Measurements from ENCODE around the gene CD72.

DNA sequence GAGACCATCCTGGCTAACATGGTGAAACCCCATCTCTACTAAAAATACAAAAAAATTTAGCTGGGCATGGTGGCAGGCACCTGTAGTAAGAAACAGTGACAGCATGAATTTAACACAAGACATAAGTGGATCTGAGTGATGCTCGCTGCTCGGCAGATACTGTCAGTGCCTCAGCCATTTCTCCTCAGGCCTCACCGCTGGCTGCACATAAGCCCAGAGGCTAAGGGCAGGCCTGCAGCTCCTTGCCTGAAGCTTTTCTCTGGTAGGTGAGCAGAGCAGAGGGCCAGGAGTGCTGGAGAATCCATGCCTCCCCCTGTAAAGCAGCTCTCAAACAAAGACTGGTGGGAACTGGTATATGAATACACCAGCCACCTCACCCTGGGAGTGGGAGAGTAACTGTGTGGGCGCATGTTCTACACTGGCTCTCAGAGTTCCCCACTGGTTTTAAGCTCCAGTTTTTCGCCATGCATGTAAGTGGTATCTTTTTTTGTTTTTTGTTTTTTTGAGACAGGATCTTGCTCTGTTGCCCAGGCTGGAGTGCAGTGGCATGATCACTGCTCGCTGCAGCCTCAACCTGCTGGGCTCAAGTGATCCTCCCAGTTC lies 10.3 kb upstream of the CD72 start:
- TF ChIP-seq, protein P1, sequence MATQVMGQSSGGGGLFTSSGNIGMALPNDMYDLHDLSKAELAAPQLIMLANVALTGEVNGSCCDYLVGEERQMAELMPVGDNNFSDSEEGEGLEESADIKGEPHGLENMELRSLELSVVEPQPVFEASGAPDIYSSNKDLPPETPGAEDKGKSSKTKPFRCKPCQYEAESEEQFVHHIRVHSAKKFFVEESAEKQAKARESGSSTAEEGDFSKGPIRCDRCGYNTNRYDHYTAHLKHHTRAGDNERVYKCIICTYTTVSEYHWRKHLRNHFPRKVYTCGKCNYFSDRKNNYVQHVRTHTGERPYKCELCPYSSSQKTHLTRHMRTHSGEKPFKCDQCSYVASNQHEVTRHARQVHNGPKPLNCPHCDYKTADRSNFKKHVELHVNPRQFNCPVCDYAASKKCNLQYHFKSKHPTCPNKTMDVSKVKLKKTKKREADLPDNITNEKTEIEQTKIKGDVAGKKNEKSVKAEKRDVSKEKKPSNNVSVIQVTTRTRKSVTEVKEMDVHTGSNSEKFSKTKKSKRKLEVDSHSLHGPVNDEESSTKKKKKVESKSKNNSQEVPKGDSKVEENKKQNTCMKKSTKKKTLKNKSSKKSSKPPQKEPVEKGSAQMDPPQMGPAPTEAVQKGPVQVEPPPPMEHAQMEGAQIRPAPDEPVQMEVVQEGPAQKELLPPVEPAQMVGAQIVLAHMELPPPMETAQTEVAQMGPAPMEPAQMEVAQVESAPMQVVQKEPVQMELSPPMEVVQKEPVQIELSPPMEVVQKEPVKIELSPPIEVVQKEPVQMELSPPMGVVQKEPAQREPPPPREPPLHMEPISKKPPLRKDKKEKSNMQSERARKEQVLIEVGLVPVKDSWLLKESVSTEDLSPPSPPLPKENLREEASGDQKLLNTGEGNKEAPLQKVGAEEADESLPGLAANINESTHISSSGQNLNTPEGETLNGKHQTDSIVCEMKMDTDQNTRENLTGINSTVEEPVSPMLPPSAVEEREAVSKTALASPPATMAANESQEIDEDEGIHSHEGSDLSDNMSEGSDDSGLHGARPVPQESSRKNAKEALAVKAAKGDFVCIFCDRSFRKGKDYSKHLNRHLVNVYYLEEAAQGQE (tag by site-specific recombination; IDR thresholded peaks at IDR 0.05), result no peak
- TF ChIP-seq, protein P2, sequence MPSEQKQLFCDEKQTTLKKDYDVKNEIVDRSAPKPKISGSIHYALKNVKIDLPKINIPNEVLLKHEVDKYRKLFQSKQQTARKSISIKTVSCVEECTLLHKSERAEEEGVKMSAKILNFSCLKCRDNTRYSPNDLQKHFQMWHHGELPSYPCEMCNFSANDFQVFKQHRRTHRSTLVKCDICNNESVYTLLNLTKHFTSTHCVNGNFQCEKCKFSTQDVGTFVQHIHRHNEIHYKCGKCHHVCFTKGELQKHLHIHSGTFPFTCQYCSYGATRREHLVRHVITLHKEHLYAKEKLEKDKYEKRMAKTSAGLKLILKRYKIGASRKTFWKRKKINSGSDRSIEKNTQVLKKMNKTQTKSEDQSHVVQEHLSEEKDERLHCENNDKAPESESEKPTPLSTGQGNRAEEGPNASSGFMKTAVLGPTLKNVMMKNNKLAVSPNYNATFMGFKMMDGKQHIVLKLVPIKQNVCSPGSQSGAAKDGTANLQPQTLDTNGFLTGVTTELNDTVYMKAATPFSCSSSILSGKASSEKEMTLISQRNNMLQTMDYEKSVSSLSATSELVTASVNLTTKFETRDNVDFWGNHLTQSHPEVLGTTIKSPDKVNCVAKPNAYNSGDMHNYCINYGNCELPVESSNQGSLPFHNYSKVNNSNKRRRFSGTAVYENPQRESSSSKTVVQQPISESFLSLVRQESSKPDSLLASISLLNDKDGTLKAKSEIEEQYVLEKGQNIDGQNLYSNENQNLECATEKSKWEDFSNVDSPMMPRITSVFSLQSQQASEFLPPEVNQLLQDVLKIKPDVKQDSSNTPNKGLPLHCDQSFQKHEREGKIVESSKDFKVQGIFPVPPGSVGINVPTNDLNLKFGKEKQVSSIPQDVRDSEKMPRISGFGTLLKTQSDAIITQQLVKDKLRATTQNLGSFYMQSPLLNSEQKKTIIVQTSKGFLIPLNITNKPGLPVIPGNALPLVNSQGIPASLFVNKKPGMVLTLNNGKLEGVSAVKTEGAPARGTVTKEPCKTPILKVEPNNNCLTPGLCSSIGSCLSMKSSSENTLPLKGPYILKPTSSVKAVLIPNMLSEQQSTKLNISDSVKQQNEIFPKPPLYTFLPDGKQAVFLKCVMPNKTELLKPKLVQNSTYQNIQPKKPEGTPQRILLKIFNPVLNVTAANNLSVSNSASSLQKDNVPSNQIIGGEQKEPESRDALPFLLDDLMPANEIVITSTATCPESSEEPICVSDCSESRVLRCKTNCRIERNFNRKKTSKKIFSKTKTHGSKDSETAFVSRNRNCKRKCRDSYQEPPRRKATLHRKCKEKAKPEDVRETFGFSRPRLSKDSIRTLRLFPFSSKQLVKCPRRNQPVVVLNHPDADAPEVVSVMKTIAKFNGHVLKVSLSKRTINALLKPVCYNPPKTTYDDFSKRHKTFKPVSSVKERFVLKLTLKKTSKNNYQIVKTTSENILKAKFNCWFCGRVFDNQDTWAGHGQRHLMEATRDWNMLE (tag by site-specific recombination; conservative IDR thresholded peaks at IDR 0.05; ENCODE audit: low read depth), result no peak
- no peak for TF ChIP-seq ZNF530 (tag by site-specific recombination; IDR thresholded peaks at IDR 0.05; ENCODE audit: low read depth)
- no peak for TF ChIP-seq ZNF416 (tag by site-specific recombination; IDR thresholded peaks at IDR 0.05)
- TF ChIP-seq, protein P3, sequence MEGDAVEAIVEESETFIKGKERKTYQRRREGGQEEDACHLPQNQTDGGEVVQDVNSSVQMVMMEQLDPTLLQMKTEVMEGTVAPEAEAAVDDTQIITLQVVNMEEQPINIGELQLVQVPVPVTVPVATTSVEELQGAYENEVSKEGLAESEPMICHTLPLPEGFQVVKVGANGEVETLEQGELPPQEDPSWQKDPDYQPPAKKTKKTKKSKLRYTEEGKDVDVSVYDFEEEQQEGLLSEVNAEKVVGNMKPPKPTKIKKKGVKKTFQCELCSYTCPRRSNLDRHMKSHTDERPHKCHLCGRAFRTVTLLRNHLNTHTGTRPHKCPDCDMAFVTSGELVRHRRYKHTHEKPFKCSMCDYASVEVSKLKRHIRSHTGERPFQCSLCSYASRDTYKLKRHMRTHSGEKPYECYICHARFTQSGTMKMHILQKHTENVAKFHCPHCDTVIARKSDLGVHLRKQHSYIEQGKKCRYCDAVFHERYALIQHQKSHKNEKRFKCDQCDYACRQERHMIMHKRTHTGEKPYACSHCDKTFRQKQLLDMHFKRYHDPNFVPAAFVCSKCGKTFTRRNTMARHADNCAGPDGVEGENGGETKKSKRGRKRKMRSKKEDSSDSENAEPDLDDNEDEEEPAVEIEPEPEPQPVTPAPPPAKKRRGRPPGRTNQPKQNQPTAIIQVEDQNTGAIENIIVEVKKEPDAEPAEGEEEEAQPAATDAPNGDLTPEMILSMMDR (tag by site-specific recombination; IDR thresholded peaks at IDR 0.05), result no peak
- TF ChIP-seq ZNF423 (tag by site-specific recombination; IDR thresholded peaks at IDR 0.05), result no peak
- 0 out of 2 replicates have a peak, but pooled peaks have one; percentile 44 for TF ChIP-seq ZNF121 (tag by site-specific recombination; IDR thresholded peaks at IDR 0.05)
- TF ChIP-seq, protein P4, sequence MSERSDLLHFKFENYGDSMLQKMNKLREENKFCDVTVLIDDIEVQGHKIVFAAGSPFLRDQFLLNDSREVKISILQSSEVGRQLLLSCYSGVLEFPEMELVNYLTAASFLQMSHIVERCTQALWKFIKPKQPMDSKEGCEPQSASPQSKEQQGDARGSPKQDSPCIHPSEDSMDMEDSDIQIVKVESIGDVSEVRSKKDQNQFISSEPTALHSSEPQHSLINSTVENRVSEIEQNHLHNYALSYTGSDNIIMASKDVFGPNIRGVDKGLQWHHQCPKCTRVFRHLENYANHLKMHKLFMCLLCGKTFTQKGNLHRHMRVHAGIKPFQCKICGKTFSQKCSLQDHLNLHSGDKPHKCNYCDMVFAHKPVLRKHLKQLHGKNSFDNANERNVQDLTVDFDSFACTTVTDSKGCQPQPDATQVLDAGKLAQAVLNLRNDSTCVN (tag by site-specific recombination; optimal IDR thresholded peaks at IDR 0.05), result no peak
- TF ChIP-seq ZBTB8A (tag by site-specific recombination; IDR thresholded peaks at IDR 0.05), result no peak
- no peak for TF ChIP-seq ZNF555 (tag by site-specific recombination; conservative IDR thresholded peaks at IDR 0.05)
- no peak for TF ChIP-seq ZNF292 (tag by site-specific recombination; IDR thresholded peaks at IDR 0.05; ENCODE audit: borderline replicate concordance, low read depth)
- TF ChIP-seq ZNF623 (tag by site-specific recombination; IDR thresholded peaks at IDR 0.05), result no peak
- TF ChIP-seq ZNF561 (tag by site-specific recombination; IDR thresholded peaks at IDR 0.05; ENCODE audit: borderline replicate concordance), result no peak

Data from HEK293 (cell line).